Osteoblast (primary cell): Measurements from ENCODE around the gene MPP3. TPM values are rescaled to one million over a fixed set of nuclear protein-coding genes. Genes with fewer than 3 reads are reported as not detected.
A peak's percentile ranks its signal among the peaks of the same experiment; 100 is the strongest.

Experiments used
- DNase-seq: peaks from one replicate; pipeline ENCODE4 v3.0.0; 2011; ENCODE audit warnings: low spot score, mixed read lengths; ENCODE audit not compliant: insufficient read length; ENCODE audit errors: missing footprints
- H2AFZ ChIP-seq: 2 replicates; pipeline ENCODE4 v1.6.0; 2011; ENCODE audit warnings: mild to moderate bottlenecking, low read length
- H3K27ac ChIP-seq: 2 replicates; pipeline ENCODE4 v1.5.1; 2011; ENCODE audit warnings: mild to moderate bottlenecking, low read depth, low read length, moderate library complexity
- H3K27me3 ChIP-seq: 2 replicates; pipeline ENCODE4 v1.6.0; 2012; ENCODE audit warnings: mild to moderate bottlenecking, control low read depth, inconsistent platforms, low read length, moderate library complexity; ENCODE audit not compliant: insufficient read depth
- H3K36me3 ChIP-seq: 2 replicates; pipeline ENCODE4 v1.5.1; 2011; ENCODE audit warnings: mild to moderate bottlenecking, low read length, control low read depth, moderate library complexity; ENCODE audit not compliant: insufficient read depth
- H3K4me1 ChIP-seq: 2 replicates; pipeline ENCODE4 v1.5.1; 2011; ENCODE audit warnings: mild to moderate bottlenecking, low read length, control low read depth, moderate library complexity; ENCODE audit not compliant: insufficient read depth
- H3K4me2 ChIP-seq: 2 replicates; pipeline ENCODE4 v1.6.0; 2011; ENCODE audit warnings: mild to moderate bottlenecking, low read length; ENCODE audit not compliant: insufficient read depth
- H3K4me3 ChIP-seq: fragments of 200-600 bp; sonication (generic); 3 replicates; pipeline ENCODE4 v1.5.1; 2012; ENCODE audit warnings: mild to moderate bottlenecking, low read length, inconsistent platforms; ENCODE audit not compliant: insufficient read depth
- H3K79me2 ChIP-seq: 2 replicates; pipeline ENCODE4 v1.6.0; 2012; ENCODE audit warnings: mild to moderate bottlenecking, low read length, control low read depth, inconsistent platforms; ENCODE audit not compliant: insufficient read depth
- H3K9me3 ChIP-seq: 2 replicates; pipeline ENCODE4 v1.5.1; 2011; ENCODE audit warnings: low read depth, low read length, control low read depth
- H4K20me1 ChIP-seq: 2 replicates; pipeline ENCODE4 v1.6.0; 2012; ENCODE audit warnings: mild to moderate bottlenecking, low read length, control low read depth; ENCODE audit not compliant: insufficient read depth
- CTCF ChIP-seq: IDR thresholded peaks from 2 replicates; pipeline ENCODE4 v1.5.1; 2011; ENCODE audit warnings: mild to moderate bottlenecking, low read depth, low read length, moderate library complexity; ENCODE audit errors: extremely low read depth
- total RNA-seq: library from RNA; depleted of rRNA; stranded (reverse); fragments of >200 nt; gene quantifications from 2 replicates; pipeline ENCODE4 v1.2.3, GENCODE V29; 2012

The MPP3 gene
- total RNA-seq, 1 donor: 6.2 TPM

- Histone ChIP-seq H3K79me2 (no peaks in the 10 kb centered on the region), H3K4me2 (no peak overlapping the region), H3K9me3 (no peaks in the 10 kb centered on the region), H3K27me3 (peaks cover 12% of the 10 kb centered on the region), H2AFZ (no peak overlapping the region), H4K20me1 (no peaks in the 10 kb centered on the region), H3K36me3 (no peaks in the 10 kb centered on the region), H3K4me3 (no peak overlapping the region), H3K4me1 (no peaks in the 10 kb centered on the region), H3K27ac (no peak overlapping the region)
- DNase-seq: peak; percentile 45
- no peak for TF ChIP-seq CTCF
Measured at GRCh38 chr17:43877451-43878155, 44.7 kb upstream of the MPP3 start.

GRCh38 chr17:43877031-43877430 lies 44.1 kb upstream of the MPP3 start:
- no peak for DNase-seq
- no peak overlapping the region for H3K27ac ChIP-seq
- H2AFZ ChIP-seq: no peak overlapping the region
- no peak overlapping the region for H3K4me3 ChIP-seq
- no peaks in the 10 kb centered on the region for H4K20me1 ChIP-seq
- no peaks in the 10 kb centered on the region for H3K4me1 ChIP-seq
- no peaks in the 10 kb centered on the region for H3K9me3 ChIP-seq
- TF ChIP-seq CTCF: no peak
- no peaks in the 10 kb centered on the region for H3K36me3 ChIP-seq
- H3K27me3 ChIP-seq: peaks cover 17% of the 10 kb centered on the region
- H3K79me2 ChIP-seq: no peaks in the 10 kb centered on the region
- H3K4me2 ChIP-seq: no peak overlapping the region

- Histone ChIP-seq H3K4me3 (no peak overlapping the region), H3K4me2 (no peak overlapping the region), H3K79me2 (no peaks in the 10 kb centered on the region), H3K27ac (no peak overlapping the region), H2AFZ (no peak overlapping the region), H3K36me3 (no peaks in the 10 kb centered on the region), H3K27me3 (peaks cover 20% of the 10 kb centered on the region), H3K4me1 (no peaks in the 10 kb centered on the region), H3K9me3 (no peaks in the 10 kb centered on the region), H4K20me1 (no peaks in the 10 kb centered on the region)
- no peak for DNase-seq
- no peak for TF ChIP-seq CTCF
Measured at GRCh38 chr17:43875476-43876147, 42.7 kb upstream of the MPP3 start.

- Histone ChIP-seq H3K4me1 (no peaks in the 10 kb centered on the region), H4K20me1 (no peaks in the 10 kb centered on the region), H3K36me3 (no peaks in the 10 kb centered on the region), H3K9me3 (no peaks in the 10 kb centered on the region), H3K27me3 (peaks cover 25% of the 10 kb centered on the region), H2AFZ (no peak overlapping the region), H3K27ac (no peak overlapping the region), H3K4me2 (no peak overlapping the region), H3K79me2 (no peaks in the 10 kb centered on the region), H3K4me3 (no peak overlapping the region)
- no peak for TF ChIP-seq CTCF
- DNase-seq: no peak
Measured at GRCh38 chr17:43874293-43874692, 41.3 kb upstream of the MPP3 start.
